Duodenal mucosa (tissue), 2 donors: Measurements from ENCODE around the gene RNF20.
"Not testable (repeated sequence)": the region's sequence is repeated elsewhere in the genome, so short reads cannot be mapped to it uniquely, and the experiment has no call there.

Experiments
- H3K27ac ChIP-seq: one replicate; pipeline ENCODE4 v1.7.0; 2013; ENCODE audit warnings: low read depth, low read length
- H3K27me3 ChIP-seq, 2 donors: one replicate each; pipeline ENCODE4 v1.7.0; 2013; ENCODE audit warnings: low read length in 2 of 2, control low read depth in 1 of 2; ENCODE audit not compliant: insufficient read depth in 2 of 2, control insufficient read depth in 1 of 2
- H3K36me3 ChIP-seq, 2 donors: one replicate each; pipeline ENCODE4 v1.7.0; 2013; ENCODE audit warnings: low read length in 2 of 2, control low read depth in 1 of 2; ENCODE audit not compliant: insufficient read depth in 2 of 2, control insufficient read depth in 1 of 2
- H3K4me1 ChIP-seq, 2 donors: one replicate each; pipeline ENCODE4 v1.7.0; 2013; ENCODE audit warnings: low read length in 2 of 2, control low read depth in 1 of 2; ENCODE audit not compliant: insufficient read depth in 2 of 2, control insufficient read depth in 1 of 2
- H3K4me3 ChIP-seq, 2 donors: one replicate each; pipeline ENCODE4 v1.7.0; 2013; ENCODE audit warnings: low read length in 2 of 2, low read depth in 1 of 2
- H3K9ac ChIP-seq, 2 donors: one replicate each; pipeline ENCODE4 v1.7.0; 2013; ENCODE audit warnings: low read length in 2 of 2, low read depth in 1 of 2
- H3K9me3 ChIP-seq, 2 donors: one replicate each; pipeline ENCODE4 v1.7.0; 2013; ENCODE audit warnings: low read length in 2 of 2, control low read depth in 1 of 2; ENCODE audit not compliant: control insufficient read depth in 1 of 2

The RNF20 gene

GRCh38 chr9:101530076-101530711, 3.5 kb upstream of the RNF20 start:
- no peaks in the 10 kb centered on the region for H3K36me3 ChIP-seq
- H3K9me3 ChIP-seq = no peaks in the 10 kb centered on the region
- no peaks in the 10 kb centered on the region for H3K27me3 ChIP-seq
- H3K27ac ChIP-seq = no peak overlapping the region
- H3K9ac ChIP-seq = no peak overlapping the region
- H3K4me1 ChIP-seq = peaks cover 7 to 8% of the 10 kb centered on the region in 2 donors
- no peak overlapping the region for H3K4me3 ChIP-seq

DNA sequence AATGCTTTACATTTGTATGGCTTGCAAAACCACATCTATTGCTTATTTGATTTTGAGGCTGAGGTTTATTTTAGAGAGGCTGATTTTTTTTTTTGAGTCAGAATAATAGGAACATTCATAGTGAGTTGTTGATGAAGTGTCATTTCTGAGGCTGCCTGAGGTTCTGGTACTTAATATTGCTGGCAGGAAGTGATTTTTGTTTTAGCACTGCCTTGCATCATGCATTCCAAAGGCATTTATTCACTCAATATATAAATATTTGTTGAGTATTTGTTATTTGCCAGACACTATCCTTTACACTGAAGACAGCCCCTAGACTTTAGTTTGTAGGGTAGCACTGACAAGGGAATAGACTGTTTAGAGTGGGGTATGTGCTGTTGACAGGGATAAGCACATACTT, 2.7 kb downstream of the RNF20 start:
- Histone ChIP-seq H3K4me1 (peaks cover 8 to 14% of the 10 kb centered on the region in 2 donors), H3K27ac (no peak overlapping the region), H3K27me3 (no peaks in the 10 kb centered on the region), H3K9me3 (no peaks in the 10 kb centered on the region), H3K4me3 (no peak overlapping the region), H3K9ac (no peak overlapping the region), H3K36me3 (peaks cover 22 to 39% of the 10 kb centered on the region in 2 donors)

DNA sequence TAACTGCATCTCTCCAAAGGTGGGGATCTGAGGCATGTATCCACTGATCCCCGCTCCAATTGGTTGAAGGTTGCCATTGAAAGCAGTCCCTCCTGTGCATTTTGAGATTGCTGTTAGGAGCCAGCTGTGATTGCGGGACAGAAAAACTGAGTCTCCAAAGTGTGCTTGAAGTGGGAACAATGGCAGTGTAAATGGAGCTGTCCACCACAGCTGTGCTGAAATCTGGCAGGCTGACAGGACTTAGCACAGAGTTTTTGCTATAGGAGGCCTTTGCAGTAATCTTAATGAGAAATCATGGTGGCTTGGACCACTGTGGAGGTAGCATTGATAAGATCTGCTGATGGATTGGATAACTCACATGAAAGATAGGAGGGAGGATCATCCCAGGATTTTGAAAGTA, 3.3 kb downstream of the RNF20 start:
- Histone ChIP-seq H3K27ac (no peak overlapping the region), H3K4me3 (no peak overlapping the region), H3K4me1 (peaks cover 8 to 14% of the 10 kb centered on the region in 2 donors), H3K9ac (no peak overlapping the region), H3K27me3 (no peaks in the 10 kb centered on the region), H3K9me3 (no peaks in the 10 kb centered on the region), H3K36me3 (peaks cover 22 to 40% of the 10 kb centered on the region in 2 donors)

DNA sequence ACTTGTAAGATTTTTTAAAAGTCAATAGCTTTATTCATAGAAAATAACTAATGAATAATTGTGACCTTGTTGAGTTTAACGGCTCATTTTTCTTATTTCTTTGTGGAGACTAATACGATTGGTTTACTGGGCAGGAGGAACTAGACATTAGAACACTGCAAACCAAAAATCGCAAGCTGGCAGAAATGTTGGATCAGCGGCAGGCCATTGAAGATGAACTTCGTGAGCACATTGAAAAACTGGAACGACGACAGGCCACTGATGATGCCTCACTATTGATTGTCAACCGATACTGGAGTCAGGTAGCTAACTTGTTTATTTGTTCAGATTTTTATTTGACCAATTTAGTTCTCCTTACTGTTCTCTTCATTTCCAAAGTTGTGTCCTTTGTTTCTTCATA, 6.4 kb downstream of the RNF20 start:
- H3K4me3 ChIP-seq = no peak overlapping the region
- H3K27me3 ChIP-seq = no peaks in the 10 kb centered on the region
- peaks cover 0 to 8% of the 10 kb centered on the region in 2 donors for H3K4me1 ChIP-seq
- peaks cover 23 to 65% of the 10 kb centered on the region in 2 donors for H3K36me3 ChIP-seq
- no peak overlapping the region for H3K27ac ChIP-seq
- H3K9me3 ChIP-seq = no peaks in the 10 kb centered on the region
- no peak overlapping the region for H3K9ac ChIP-seq

- no peak overlapping the region for H3K27ac ChIP-seq
- peaks cover 23 to 75% of the 10 kb centered on the region in 2 donors for H3K36me3 ChIP-seq
- H3K9me3 ChIP-seq = no peaks in the 10 kb centered on the region
- no peaks in the 10 kb centered on the region for H3K27me3 ChIP-seq
- no peak overlapping the region for H3K9ac ChIP-seq
- H3K4me1 ChIP-seq = no peaks in the 10 kb centered on the region
- no peak overlapping the region for H3K4me3 ChIP-seq
These were observed 9.6 kb downstream of the RNF20 start for GRCh38 chr9:101543098-101543735.

- H3K4me3 ChIP-seq, H3K4me1 ChIP-seq, H3K27me3 ChIP-seq, H3K27ac ChIP-seq, H3K9me3 ChIP-seq, H3K9ac ChIP-seq: not testable (repeated sequence)
- peaks cover 48 to 91% of the 10 kb centered on the region in 2 donors for H3K36me3 ChIP-seq
These were observed 15.9 kb downstream of the RNF20 start for GRCh38 chr9:101549472-101550098.

DNA sequence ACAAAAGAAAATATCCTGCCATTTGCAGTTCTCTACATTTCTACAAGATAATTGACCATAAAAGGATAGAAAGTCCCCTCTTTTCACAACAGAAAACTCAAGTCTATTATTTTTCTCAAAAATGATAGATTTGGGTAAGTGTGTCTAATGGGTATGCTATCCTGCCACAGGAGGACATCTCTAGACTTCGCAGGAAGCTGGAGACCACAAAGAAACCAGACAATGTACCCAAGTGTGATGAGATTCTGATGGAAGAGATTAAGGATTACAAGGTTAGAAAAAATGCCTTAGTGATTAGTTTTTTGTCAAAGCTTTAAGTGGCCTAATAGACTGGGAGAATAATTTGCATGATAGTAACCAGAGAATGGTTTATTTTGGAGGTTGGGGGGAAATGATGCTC, 28.1 kb downstream of the RNF20 start:
- H3K9ac ChIP-seq = no peak overlapping the region
- H3K36me3 ChIP-seq = peaks cover 32 to 78% of the 10 kb centered on the region in 2 donors
- no peaks in the 10 kb centered on the region for H3K4me1 ChIP-seq
- H3K9me3 ChIP-seq = peaks cover 0 to 3% of the 10 kb centered on the region in 2 donors
- no peaks in the 10 kb centered on the region for H3K27me3 ChIP-seq
- no peak overlapping the region for H3K4me3 ChIP-seq
- no peak overlapping the region for H3K27ac ChIP-seq

DNA sequence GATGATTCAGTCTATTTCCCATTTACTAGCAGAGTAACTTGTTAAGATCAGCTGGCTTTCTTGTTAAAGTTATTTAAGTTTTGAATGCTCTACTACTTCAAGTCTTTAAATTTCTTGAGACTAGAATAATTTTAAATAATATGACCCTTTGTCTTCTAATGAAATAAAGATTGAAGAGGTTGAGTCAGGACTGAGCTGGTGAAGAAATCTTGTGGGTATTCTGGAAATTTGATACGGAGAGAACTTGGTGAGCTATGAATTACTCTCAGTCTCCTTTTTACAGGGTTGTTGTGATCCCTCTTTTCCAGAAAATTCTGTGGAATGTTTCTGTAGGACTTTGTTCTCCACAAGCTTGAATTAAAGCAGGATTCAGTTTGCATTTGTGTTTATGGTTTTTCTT, 29.3 kb downstream of the RNF20 start:
- Histone ChIP-seq H3K4me1 (no peaks in the 10 kb centered on the region), H3K27me3 (no peaks in the 10 kb centered on the region), H3K36me3 (peaks cover 32 to 67% of the 10 kb centered on the region in 2 donors), H3K9ac (no peak overlapping the region), H3K27ac (no peak overlapping the region), H3K9me3 (peaks cover 0 to 3% of the 10 kb centered on the region in 2 donors), H3K4me3 (no peak overlapping the region)

DNA sequence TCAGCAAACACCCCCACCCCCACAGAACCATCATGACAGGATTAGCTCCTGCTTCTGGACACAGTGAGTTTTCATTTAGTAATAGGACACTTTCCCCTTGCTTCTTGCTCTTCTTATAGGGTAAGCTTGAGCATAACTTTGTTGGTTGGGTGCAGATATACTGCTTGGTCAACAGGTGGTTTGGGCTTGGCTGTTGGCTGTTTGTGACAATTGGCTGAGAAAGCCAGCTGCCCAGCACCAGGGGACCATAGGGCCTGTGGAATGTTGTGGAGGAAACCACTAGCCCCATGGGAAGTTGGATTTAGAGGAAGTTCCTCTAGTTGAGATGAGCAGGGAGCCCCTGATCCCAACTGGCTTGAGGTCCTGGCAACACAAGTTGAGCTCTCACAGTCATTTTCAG, 30.6 kb downstream of the RNF20 start:
- Histone ChIP-seq H3K9ac (no peak overlapping the region), H3K27ac (no peak overlapping the region), H3K36me3 (peaks cover 32 to 67% of the 10 kb centered on the region in 2 donors), H3K27me3 (no peaks in the 10 kb centered on the region), H3K9me3 (no peaks in the 10 kb centered on the region), H3K4me1 (no peaks in the 10 kb centered on the region), H3K4me3 (no peak overlapping the region)

GRCh38 chr9:101566904-101567724, 33.5 kb downstream of the RNF20 start:
- H3K4me1 ChIP-seq = no peaks in the 10 kb centered on the region
- H3K36me3 ChIP-seq = peaks cover 17 to 43% of the 10 kb centered on the region in 2 donors
- no peaks in the 10 kb centered on the region for H3K27me3 ChIP-seq
- no peaks in the 10 kb centered on the region for H3K9me3 ChIP-seq
- H3K4me3 ChIP-seq = no peak overlapping the region
- H3K9ac ChIP-seq = no peak overlapping the region
- no peak overlapping the region for H3K27ac ChIP-seq
